HL-60 (cell line): ENCODE measurements around the gene RANBP9.
A peak's percentile ranks its signal among the peaks of the same experiment; 100 is the strongest.

ENCODE experiments used
- DNase-seq, 2 experiments: peaks; one replicate each; pipeline ENCODE4 v3.0.0-alpha.2; 2010 to 2020; ENCODE audit warnings: low read depth in 1 of 2, low spot score in 1 of 2
- H3K27ac ChIP-seq: fragments of 250-450 bp; sonication (Bioruptor Pico); replicated peaks from 2 replicates; pipeline ENCODE4 v1.5.1; 2020; ENCODE audit warnings: mild to moderate bottlenecking, moderate library complexity
- H3K27me3 ChIP-seq: fragments of 250-450 bp; sonication (Bioruptor Pico); 2 replicates; pipeline ENCODE4 v1.5.1; 2021; ENCODE audit warnings: mild to moderate bottlenecking, moderate library complexity; ENCODE audit not compliant: insufficient read depth, poor library complexity, severe bottlenecking
- H3K4me3 ChIP-seq: replicated peaks from 2 replicates; pipeline ENCODE4 v1.5.1; 2011; ENCODE audit warnings: mild to moderate bottlenecking, control low read depth, low read length; ENCODE audit not compliant: insufficient read depth
- CTCF ChIP-seq: IDR thresholded peaks from one replicate; pipeline ENCODE4 v1.5.1; 2011; ENCODE audit warnings: low read length, control low read depth, inconsistent platforms; ENCODE audit not compliant: insufficient read depth
- GABPA ChIP-seq: IDR thresholded peaks from 2 replicates; pipeline ENCODE4 v1.6.1; 2012; ENCODE audit warnings: low read depth
- POLR2AphosphoS5 ChIP-seq: IDR thresholded peaks from 2 replicates; pipeline ENCODE4 v1.6.1; 2012; ENCODE audit warnings: low read depth
- REST ChIP-seq: IDR thresholded peaks from 2 replicates; pipeline ENCODE4 v1.6.1; 2012; ENCODE audit warnings: low read depth; ENCODE audit not compliant: insufficient replicate concordance
- SPI1 ChIP-seq: IDR thresholded peaks from 2 replicates; pipeline ENCODE4 v1.6.1; 2012; ENCODE audit warnings: low read depth, mild to moderate bottlenecking, borderline replicate concordance

RANBP9 gene

GRCh38 chr6:13710552-13711323, 897 bp downstream of the RANBP9 start:
- DNase-seq, result peak in 1 of 2 experiments; percentile 33
- peak overlapping the region; percentile 74 for H3K27ac ChIP-seq

GRCh38 chr6:13709689-13710551, 1.7 kb downstream of the RANBP9 start:
- Histone ChIP-seq H3K4me3 (peak overlapping the region; percentile 60), H3K27ac (peak overlapping the region; percentile 74), H3K27me3 (no peaks in the 10 kb centered on the region)
- DNase-seq, result peak in 1 of 2 experiments; percentile 37
- TF ChIP-seq CTCF, result no peak
- TF ChIP-seq REST, result no peak
- no peak for TF ChIP-seq POLR2AphosphoS5
- TF ChIP-seq GABPA, result no peak
- no peak for TF ChIP-seq SPI1

More at GRCh38 chr6:13710552-13711323, 897 bp downstream of the RANBP9 start:
- H3K4me3 ChIP-seq, result peak overlapping the region; percentile 60
- H3K27me3 ChIP-seq, result no peaks in the 10 kb centered on the region
- TF ChIP-seq POLR2AphosphoS5 (no peak), SPI1 (no peak), CTCF (no peak), REST (no peak), GABPA (no peak)

GRCh38 chr6:13708736-13709135, 2.9 kb downstream of the RANBP9 start:
- DNase-seq, result peak in 1 of 2 experiments; percentile 34
- no peaks in the 10 kb centered on the region for H3K27me3 ChIP-seq
- peak overlapping the region; percentile 60 for H3K4me3 ChIP-seq
- H3K27ac ChIP-seq, result peak overlapping the region; percentile 74
- TF ChIP-seq POLR2AphosphoS5 (no peak), SPI1 (no peak), REST (no peak), CTCF (no peak), GABPA (no peak)
